Stimulated activated naive CD8-positive, alpha-beta T cell treated with anti-CD3 and anti-CD28 coated beads, Interleukin-15, Interleukin-2, amounts not matched to agents 100 U/mL and 50 U/mL, for 24 hours (primary cell): ENCODE measurements around the gene PRR30.
A peak's percentile ranks its signal among the peaks of the same experiment; 100 is the strongest.

Experiments
- ATAC-seq: fragments of 150-1000 bp; cut with Tn5 transposase; one replicate; pipeline ENCODE4 v1.10.0; 2021
- DNase-seq: peaks from one replicate; pipeline ENCODE4 v3.0.0; 2021

Gene PRR30

GRCh38 chr2:27097341-27097740 lies 41.9 kb downstream of the PRR30 start:
- ATAC-seq (no peak), DNase-seq (no peak)

- ATAC-seq, result no peak
- DNase-seq, result no peak
Measured at GRCh38 chr2:27096748-27097297, 42.4 kb downstream of the PRR30 start.

- peak; percentile 80 for ATAC-seq
Measured at GRCh38 chr2:27095745-27096651, 43.2 kb downstream of the PRR30 start.

GRCh38 chr2:27095427-27095744 lies 43.8 kb downstream of the PRR30 start:
- ATAC-seq (no peak), DNase-seq (no peak)

More at GRCh38 chr2:27095745-27096651, 43.2 kb downstream of the PRR30 start:
- peak; percentile 49 for DNase-seq

DNA sequence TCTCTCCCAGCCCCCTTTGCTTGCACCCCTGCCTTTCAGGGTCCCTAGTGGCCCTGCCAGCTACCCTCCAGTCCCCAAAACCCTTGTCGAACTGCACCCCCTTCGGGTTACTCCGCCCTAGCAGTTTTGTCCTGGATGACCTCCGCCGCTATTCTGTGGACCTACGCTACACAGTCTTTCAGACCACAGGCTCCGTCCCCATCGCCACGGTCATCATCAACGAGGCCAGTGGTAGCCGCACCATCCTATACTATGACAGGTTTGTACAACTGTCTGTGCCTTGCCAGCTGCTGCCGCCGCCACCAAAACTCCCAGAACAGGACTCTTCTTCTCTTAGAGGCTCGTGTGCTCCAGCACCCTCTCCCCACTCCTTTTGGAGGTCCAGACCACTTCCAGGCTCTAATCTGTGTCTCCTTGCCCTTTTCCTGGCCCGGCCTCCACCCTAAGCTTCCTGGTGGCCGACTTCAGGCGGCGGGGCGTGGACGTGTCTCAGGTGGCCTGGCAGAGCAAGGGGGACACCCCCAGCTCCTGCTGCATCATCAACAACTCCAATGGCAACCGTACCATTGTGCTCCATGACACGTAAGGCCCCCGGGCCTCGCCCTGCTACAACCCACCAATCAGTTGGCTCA lies 44.7 kb downstream of the PRR30 start:
- ATAC-seq, result no peak
- DNase-seq, result no peak

DNA sequence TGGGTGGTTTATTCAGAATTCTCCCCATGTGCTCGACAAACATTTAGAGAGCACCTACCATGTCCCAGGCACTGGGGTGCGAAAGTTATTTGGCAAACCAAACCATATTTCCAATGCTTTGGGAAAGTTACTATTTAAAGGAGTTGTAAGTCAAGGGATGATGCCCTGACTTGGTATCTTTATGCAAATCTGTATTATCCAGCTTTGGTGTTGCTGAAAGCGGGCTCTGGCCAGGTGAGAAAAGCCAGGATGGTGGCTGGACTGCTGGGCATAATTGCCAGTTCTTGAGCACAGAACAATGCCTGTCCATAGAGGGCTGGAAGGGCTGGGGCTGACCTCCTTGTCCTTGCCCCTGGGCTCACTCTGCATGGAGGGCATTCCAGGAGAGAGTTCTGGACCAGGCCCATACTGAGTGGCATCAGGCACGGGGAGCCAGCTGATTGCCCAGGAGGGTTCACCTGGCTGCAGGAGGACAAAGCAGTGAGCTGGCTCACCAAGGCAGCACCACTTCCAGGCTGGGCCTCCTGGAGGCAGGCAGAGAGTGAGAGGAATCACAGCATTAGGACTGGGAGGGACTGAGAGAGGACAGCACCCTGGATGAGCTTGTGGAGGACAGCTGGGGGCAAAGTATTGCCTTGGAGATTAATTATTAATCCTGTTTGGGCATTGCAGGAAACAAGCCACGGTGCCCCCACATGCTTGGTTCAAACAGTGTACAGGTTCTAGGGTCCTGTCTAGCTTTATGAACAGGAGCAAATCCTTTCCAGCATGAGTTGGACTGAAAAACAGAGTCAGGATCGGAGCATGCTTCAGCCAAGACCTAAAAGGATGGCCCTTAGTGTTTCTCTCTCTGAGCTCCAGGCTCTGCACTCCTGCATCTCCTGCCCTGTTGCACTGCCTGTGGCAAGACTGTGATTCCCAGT lies 45.5 kb downstream of the PRR30 start:
- ATAC-seq, result no peak

GRCh38 chr2:27092696-27093429 lies 46.3 kb downstream of the PRR30 start:
- DNase-seq (no peak), ATAC-seq (no peak)

More for the DNA sequence above, 45.5 kb downstream of the PRR30 start:
- DNase-seq, result no peak

- ATAC-seq (no peak), DNase-seq (no peak)
Measured at GRCh38 chr2:27091746-27092695, 47.2 kb downstream of the PRR30 start.

GRCh38 chr2:27089111-27089954 lies 49.9 kb downstream of the PRR30 start:
- DNase-seq, result no peak
- ATAC-seq, result no peak

- DNase-seq, result no peak
- ATAC-seq, result no peak
Measured at GRCh38 chr2:27088634-27089033, 50.6 kb downstream of the PRR30 start.

DNA sequence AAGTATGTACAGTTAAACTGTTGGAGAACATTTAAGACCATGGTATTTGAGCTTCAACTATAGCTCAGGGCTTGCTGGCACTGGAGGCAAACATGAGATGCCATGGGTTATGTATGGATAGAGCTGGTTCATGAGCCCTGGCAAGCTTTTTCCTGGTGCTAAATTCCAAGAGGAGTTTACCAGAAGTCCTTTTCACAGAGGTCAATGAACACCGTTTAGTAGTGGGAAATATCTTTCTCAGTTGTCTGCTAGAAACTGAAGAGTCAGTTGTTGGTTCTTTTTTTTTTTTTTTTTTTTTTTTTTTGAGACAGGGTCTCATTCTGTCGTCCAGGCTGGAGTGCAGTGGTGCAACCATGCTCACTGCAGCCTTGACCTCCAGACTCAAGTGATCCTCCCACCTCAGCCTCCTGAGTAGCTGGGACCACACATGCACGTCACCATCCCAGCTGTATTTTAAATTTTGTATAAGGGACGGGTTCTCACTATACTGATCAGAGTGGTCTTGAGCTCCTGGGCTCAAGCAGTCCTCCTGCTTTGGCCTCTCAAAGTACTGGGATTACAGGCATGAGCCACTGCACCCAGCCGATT lies 51.3 kb downstream of the PRR30 start:
- ATAC-seq, result no peak

More for the DNA sequence above, 51.3 kb downstream of the PRR30 start:
- no peak for DNase-seq
